Hematopoietic multipotent progenitor cell treated with erythropoietin and hydrocortisone succinate and interleukin-3 and kit ligand, for 15 days (in vitro differentiated cells): ENCODE data around the gene EIF5B.

Experiments
- DNase-seq: peaks from one replicate; pipeline ENCODE4 v3.0.0-alpha.2; 2015; ENCODE audit warnings: low spot score

EIF5B gene

GRCh38 chr2:99417396-99417795, 80.2 kb downstream of the EIF5B start:
- no peak for DNase-seq

- no peak for DNase-seq
Observed at GRCh38 chr2:99420031-99420430, 82.8 kb downstream of the EIF5B start.

GRCh38 chr2:99420751-99421299, 83.6 kb downstream of the EIF5B start:
- no peak for DNase-seq

- DNase-seq: no peak
Observed at GRCh38 chr2:99421469-99421868, 84.3 kb downstream of the EIF5B start.

- DNase-seq: no peak
Observed at GRCh38 chr2:99422599-99422998, 85.4 kb downstream of the EIF5B start.

GRCh38 chr2:99424371-99424770, 87.2 kb downstream of the EIF5B start:
- DNase-seq: no peak

GRCh38 chr2:99425022-99425421, 87.8 kb downstream of the EIF5B start:
- DNase-seq: no peak

GRCh38 chr2:99430614-99431291, 93.6 kb downstream of the EIF5B start:
- no peak for DNase-seq

GRCh38 chr2:99431587-99432275, 94.5 kb downstream of the EIF5B start:
- DNase-seq: no peak

- DNase-seq: no peak
Observed at GRCh38 chr2:99433340-99433739, 96.2 kb downstream of the EIF5B start.

GRCh38 chr2:99436874-99437273, 99.7 kb downstream of the EIF5B start:
- no peak for DNase-seq

GRCh38 chr2:99439971-99440505, 102.8 kb downstream of the EIF5B start:
- DNase-seq: no peak

- peak; percentile 43 for DNase-seq
Observed at GRCh38 chr2:99442837-99443236, 105.6 kb downstream of the EIF5B start.

- no peak for DNase-seq
Observed at GRCh38 chr2:99444222-99444621, 107.0 kb downstream of the EIF5B start.

GRCh38 chr2:99445065-99445464, 107.9 kb downstream of the EIF5B start:
- DNase-seq: no peak

- DNase-seq: no peak
Observed at GRCh38 chr2:99448556-99448955, 111.4 kb downstream of the EIF5B start.

- DNase-seq: no peak
Observed at GRCh38 chr2:99450199-99450598, 113.0 kb downstream of the EIF5B start.
